NCI-H1092 (cell line): ENCODE data around the gene RALB.
"Not testable (repeated sequence)": the region's sequence is repeated elsewhere in the genome, so short reads cannot be mapped to it uniquely, and the experiment has no call there.

ENCODE experiments used
- DNase-seq: peaks from one replicate; lab custom pipeline; 2025; lab: John Stamatoyannopoulos, UW

The RALB gene

GRCh38 chr2:120315367-120316033 lies 62.8 kb downstream of the RALB start:
- no peak for DNase-seq

DNA sequence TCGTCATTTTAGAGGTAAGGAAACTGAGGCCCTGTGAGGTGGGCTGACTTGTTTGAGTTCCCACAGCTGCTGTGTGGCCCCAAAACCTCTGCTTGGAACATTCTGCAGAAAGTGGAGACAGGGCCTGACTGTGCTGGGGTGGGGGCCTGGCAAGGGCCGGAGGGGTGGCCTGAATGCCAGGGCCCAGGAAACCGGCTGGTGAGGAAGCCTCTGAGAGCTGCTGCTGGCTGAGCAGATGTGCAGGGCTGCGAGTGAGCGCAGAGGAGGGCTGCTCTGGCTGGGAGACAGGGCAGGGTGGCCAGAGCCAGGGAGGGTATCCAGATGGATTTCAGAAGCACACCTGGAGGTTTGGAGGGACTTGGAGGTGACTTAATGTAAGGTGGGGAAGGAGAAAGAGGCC lies 63.4 kb downstream of the RALB start:
- DNase-seq, result no peak

DNA sequence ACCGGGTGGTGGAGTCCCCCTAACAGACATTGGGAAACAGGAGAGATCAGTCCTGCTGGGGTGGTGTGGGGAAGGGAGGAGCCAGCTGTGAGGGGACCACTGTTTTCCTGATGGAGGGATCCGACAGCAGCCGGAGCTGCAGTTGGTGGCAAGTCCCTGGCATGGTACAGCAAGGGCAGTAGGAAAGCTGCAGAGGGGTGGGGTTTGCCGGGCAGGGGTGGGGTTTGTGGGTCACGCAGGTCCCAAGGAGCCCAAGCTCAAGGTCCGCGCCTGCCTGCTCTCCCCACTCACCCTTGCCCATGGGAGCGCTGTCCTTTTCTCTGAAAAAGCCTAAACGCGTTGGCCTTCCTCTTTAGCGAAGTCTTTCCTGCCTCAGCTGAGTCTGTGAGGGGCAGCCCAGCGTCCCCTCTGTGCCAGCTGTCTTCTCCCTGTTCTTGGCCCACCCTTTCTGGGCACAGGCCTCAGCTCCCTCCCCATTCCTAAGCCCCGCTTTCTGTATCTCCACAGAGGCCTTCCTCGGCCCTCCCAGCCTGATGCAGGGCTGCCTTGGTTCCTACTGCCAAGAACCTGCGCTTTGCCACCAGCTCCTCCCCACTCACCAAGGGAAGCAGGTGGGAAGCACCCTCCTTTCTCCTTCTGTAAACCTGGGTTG lies 64.0 kb downstream of the RALB start:
- DNase-seq, result no peak

GRCh38 chr2:120317180-120317533 lies 64.5 kb downstream of the RALB start:
- DNase-seq, result no peak

GRCh38 chr2:120317916-120318315 lies 65.3 kb downstream of the RALB start:
- DNase-seq, result no peak

- DNase-seq, result no peak
These were observed 66.0 kb downstream of the RALB start for GRCh38 chr2:120318626-120319025.

DNA sequence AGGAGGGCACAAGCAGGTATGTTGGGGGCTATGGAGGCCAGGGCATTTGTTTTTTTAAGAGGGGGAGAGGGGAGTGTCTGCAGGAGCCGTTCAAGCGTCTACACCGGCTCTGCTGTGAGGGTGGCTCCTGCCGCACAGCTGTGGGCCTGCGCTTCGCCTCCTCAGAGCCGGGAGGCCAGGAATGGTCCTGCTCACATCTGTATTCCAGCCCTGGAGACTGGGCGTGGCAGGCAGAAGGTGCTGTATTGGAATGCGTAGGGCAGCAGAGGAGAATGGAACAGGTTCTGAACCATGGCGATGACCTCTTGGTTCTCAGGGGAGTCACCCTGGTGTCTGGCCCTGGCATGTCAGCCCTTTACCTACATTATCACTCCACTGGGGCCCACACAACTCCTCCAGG lies 66.5 kb downstream of the RALB start:
- no peak for DNase-seq

DNA sequence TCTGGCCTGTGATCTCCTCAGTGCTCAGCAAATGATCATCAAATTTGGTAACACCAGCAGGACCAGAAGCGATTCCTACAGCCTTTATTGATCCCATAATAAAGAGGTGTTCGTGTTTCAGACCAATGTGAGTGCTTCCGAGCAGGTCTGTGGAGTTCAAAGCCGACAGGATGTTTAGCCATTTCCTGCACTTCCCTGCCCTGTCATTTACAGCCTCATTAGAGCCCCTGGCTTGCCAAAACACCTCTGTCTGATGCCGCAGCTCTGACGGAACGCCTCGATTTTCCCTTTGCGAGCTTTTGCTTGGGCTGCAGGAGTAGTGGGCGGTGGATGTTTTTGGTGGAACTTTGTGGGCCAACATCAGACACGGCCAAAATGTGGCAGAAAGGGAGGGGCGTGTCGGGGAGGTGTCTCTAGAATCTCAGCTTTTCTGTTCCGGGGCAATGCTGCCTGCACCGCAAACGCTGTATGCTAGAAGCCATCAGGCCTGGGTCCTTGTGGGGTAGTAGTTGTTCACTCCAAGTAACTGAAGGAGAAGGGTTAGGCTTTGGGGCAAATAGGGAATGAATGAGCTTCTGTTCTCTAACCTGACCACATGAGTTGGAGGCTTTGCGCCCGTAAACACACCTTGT lies 67.2 kb downstream of the RALB start:
- no peak for DNase-seq

GRCh38 chr2:120320318-120320851 lies 67.7 kb downstream of the RALB start:
- DNase-seq, result no peak

GRCh38 chr2:120320887-120321556 lies 68.4 kb downstream of the RALB start:
- not testable (repeated sequence) for DNase-seq

DNA sequence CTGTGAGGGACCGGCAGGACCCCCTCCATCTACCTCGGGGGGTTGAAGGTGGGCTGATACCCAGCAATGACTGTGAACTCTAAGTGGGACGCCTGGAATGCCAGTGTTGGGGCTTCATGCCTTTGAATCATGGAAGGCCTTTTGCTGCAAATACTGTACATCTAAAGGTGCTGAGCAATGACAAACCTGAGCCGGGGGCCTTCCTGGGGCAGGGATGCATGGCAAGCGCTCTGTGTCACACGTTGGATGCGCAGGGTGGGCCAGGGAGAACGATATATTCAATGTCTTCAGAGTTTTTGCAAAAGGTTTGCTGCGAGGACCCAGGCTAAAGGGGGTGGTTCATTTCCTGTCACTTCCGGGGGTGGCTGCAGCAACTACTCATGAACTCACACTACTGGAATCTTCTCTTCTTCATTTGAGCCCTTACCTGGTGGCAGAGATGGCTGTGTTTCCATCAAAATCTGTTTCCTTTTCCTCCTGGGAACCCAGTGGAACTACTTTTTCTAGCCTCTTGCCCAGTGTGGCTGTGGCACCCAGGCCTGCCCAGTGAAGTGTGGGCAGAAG lies 69.2 kb downstream of the RALB start:
- DNase-seq, result no peak

DNA sequence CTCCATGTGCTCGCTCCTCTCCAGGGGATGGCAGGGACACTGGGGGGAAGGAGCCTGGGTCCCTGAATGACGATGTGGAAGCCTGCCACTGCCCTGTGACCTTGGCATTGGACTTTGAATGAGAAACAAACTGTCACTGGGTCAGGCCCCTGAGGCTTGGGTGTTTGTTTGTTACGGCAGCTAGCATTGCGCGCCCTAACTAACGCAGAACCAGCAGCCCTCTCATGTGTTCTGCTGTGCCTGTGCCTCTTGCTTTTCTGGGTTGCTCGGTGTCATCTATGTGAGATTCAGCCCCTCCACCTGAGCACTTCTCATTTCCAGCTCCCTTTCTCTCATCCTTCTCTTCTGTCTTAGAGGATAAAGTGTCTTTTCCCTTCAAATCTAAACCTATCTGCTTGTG lies 69.7 kb downstream of the RALB start:
- no peak for DNase-seq

- no peak for DNase-seq
These were observed 70.6 kb downstream of the RALB start for GRCh38 chr2:120323214-120323613.

DNA sequence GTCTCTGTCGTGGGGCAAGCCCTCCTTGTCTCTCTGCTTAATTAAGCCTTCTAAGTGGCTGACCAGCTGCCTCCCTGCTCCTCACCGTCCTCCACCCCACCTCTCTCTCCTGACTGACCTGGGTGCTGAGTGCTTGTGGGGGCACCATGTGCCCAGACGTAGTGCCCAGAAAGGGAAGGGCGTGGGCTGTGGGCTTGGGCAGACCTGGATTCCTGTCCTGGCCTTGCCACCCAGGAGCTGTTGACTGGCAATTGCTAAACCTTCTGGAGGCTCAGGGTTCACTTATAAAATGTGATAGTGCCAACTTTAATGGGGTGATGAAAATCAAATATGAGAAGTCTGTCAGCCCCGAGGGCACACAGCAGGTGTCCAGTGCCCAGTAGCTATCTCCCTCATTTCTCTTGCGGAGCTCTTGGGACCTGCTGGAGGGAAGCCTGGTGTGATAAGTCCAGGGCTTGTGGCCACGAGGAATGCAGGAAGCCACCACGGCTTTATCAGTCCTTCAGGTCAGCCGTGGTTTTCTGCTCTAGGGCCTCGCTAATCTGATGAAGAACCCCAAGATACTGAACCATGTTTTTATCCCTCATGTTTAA lies 71.3 kb downstream of the RALB start:
- no peak for DNase-seq

- DNase-seq, result no peak
These were observed 72.3 kb downstream of the RALB start for GRCh38 chr2:120324933-120325332.

GRCh38 chr2:120326066-120326465 lies 73.4 kb downstream of the RALB start:
- no peak for DNase-seq

DNA sequence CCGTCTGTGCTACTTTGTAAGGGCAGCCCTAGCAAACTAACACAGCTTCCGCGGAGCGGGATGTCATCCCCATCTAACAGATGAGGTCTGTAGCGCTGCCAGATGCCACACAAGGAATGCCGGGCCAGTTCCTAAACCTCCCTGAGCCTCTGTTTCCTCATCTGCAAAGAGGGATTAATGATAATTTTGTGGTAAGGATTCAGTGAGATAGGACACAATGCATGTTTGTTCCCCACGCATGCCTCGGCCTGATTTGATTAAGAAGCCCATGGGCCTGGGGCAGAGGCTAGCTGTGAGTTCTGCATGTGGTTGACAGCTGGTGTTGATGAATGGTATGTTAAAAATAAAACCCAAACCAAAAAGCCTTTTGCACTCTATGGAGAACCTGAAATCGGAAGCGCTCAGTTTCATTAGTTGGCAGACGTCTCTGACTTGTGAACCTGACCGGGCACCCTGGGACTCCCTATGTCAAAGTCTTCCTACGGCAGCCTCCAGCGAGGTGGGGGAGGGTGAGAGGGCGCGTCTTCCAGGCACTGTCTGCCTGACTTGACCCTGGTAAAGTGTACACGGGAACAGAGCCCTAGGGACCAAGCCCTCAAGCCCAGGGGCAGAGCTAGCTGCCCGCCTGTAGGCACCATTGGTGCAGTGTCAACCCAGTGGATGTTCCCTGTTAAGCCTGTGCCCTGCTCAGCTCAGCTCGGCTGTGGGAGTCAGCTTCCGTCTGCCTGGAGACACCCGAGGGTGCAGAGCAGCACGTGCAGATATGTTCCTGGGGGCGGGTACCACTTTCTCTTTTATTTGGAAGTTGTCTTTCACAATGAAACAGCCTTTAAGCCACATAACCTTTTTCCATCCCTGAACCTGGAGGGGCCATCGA lies 78.5 kb downstream of the RALB start:
- no peak for DNase-seq

GRCh38 chr2:120331903-120332302 lies 79.3 kb downstream of the RALB start:
- no peak for DNase-seq

DNA sequence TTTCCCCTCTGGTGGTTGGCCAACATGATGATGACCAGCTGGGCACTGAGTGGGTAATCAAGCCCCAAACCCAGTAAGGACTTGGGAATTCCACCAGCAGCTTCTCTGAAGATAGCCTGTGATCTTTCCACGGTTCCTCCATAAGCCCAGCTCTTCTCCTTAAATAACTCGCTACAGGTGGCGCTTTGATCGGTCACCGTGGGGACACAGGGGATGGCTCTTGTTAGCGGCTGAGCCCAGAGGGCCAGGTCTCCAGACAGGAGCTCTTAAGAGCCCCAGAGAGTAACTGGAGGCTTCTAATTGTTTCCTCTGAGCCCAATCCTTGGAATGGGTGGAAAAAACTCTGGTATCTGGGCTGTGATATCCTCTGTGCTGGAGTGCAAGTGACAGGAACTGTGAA lies 79.7 kb downstream of the RALB start:
- DNase-seq, result no peak

GRCh38 chr2:120334068-120334467 lies 81.4 kb downstream of the RALB start:
- DNase-seq, result no peak

GRCh38 chr2:120336749-120337148 lies 84.1 kb downstream of the RALB start:
- DNase-seq, result no peak
